HG03432 (cell line): Measurements from ENCODE around the gene JMJD8.
A peak's percentile ranks its signal among the peaks of the same experiment; 100 is the strongest.
"Not testable (repeated sequence)": the region's sequence is repeated elsewhere in the genome, so short reads cannot be mapped to it uniquely, and the experiment has no call there.

ENCODE experiments used
- ATAC-seq: cut with Tn5 transposase; IDR thresholded peaks from one replicate; pipeline ENCODE4 v1.9.1; 2021; ENCODE audit warnings: mild to moderate bottlenecking, moderate library complexity; ENCODE audit not compliant: unreplicated experiment

The JMJD8 gene

DNA sequence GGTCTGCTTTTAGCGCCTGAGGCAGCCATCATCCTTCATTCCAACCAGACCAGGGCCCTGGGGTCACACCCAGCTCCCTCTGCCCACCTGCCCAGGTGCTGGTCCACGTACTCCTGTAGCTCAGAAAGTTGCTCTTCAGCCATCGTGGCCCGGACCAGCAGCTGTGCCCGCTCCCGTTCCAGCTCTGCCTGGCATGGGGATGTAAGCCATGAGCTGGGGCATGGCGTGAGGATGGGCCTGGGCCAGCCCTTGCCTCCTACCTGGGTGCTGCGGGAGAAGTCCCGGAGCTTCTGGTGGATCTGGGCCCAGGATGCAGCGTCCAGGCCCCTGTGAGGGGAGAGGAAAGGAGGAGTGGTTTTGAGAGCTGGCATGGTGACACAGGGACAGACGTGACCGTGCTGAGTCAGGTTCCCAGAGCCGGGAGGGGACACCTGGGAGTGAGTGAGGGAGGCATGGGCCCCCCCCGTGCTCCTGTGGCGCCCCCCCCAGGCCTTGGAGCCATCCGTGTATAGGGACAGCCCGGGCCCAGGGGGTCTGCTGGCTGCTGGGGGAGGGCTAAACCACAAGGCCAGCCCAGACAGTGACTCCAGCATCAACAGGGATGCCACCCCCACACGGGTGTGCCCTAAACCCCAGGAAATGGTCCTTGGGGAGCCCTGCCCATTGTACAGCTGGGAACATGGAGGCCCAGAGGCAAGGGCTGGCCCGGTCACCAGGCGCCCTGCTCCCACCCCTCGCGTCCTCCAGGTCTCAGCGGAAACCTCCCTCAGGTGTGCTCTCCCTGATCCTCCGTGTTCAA lies 38.9 kb upstream of the JMJD8 start:
- no peak for ATAC-seq

DNA sequence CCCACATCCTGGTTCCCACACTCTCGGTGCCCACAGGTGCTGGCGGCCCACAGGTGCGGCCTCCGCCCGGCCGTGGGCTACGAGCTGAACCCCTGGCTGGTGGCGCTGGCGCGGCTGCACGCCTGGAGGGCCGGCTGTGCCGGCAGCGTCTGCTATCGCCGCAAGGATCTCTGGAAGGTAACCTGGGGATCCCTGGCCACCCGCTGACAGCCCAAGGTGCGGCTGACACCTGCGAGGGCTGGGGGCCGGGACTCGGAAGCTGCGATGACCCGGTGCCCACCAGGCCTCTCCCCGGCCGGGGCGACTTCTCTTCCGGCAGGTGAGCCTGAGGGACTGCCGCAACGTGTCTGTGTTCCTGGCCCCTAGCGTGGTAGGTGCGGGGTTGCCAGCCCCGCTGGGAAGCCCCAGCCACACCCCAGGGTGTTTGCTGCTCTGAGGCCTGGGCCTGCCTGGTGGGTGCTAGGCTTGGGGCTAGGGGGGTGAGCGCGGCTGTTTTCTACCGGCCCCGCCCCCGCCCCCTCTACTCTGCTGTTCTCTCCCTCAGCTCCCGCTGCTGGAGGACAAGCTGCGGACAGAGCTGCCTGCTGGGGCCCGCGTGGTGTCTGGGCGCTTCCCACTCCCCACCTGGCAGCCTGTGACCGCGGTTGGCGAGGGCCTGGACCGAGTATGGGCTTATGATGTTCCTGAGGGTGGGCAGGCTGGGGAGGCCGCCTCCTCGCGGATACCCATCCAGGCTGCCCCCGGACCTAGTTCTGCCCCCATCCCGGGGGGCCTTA lies 37.8 kb upstream of the JMJD8 start:
- ATAC-seq = no peak

DNA sequence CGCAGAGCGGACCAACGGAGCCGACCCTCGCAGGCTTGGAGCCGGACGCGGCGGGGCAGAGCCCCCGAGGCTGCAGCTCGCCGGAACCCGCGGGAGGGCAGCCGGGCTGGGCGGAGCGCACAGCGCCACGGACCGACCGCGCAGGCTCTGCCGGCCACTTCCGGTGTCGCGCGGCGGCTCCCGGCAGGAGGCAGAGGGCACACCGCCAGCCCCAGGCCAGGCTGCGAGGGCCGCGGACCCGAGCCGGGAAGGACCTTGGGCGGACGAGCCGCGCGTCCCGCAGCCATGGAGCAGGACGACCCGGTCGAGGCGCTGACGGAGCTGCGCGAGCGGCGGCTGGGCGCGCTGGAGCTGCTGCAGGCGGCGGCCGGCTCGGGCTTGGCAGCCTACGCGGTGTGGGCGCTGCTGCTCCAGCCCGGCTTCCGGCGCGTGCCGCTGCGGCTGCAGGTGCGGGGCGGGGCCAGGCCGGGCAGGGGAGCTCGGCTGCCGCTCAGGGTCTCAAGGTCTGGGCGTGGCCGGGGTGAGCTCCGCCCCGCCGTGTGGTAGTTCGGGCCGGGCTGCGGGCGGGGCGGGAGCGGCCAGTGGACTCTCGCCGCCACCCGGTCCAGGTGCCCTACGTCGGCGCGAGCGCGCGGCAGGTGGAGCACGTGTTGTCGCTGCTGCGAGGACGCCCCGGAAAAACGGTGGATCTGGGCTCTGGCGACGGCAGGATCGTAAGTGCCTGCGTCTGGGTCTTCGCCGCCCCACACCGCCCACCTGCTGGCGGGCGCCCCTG lies 37.0 kb upstream of the JMJD8 start, which contains the start of gene ANTKMT:
Gene ANTKMT, plus strand, starts transcription at position 157 of the 775 bp plus-strand sequence. Its CDS starts 129 bp downstream, at position 286.
- ATAC-seq = peak; percentile 62

DNA sequence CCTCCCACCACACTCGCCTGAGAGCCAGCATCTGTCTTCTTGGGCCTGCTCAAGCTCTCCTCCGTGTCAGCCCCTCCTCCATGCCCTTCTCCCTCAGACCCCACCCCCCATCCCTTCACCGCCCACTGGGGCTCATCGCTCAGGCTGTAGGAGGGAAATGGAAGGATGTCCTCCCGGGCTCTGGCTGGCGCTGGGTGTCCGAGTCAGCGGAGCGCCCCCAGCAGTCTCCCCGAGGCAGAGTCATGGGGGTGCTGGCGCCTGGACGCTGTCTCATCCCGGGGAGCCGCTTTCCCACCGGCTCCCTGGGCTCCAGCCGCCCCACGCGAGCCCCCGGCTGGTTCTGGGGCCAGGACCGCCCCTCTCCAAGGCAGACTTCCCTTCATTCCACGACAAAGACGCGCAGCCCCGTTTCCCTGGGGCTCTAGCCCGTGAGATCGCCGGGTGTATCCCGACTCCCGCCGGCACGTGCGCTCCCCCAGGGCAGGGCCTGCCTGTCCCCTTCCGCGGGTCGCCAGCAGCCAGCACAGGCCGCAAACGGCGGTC lies 36.4 kb upstream of the JMJD8 start:
- peak; percentile 19 for ATAC-seq

DNA sequence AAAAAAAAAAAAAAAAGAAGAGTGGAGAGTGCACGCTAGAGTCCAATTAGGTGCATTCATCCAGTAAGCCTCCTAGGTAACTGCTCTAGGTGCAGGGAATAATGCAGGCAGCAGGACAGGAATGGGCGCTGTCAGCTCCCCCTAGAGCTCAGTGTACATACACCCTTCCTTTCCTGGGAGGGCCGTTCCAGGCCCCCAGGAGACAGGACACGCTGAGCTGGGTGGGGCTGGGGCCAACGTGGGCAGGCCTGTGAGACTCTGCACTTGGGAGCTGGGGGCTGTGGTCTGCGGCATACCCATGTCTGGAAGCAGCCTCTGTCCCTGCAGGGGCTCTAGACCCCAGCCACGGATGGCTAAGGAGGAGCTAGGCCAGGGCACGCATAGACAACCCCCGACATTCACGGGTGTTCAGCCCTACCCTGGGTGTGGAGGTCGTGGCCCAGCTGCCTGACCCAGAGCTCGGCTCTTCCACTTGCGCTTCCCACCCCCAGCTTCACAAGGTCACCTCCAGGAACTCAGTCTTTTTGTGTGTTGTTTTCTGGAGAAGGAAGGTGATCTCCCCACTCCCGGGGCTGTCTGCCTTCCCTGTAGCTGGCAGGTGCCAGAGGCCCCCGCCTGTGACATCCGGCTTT lies 35.8 kb upstream of the JMJD8 start:
- no peak for ATAC-seq

DNA sequence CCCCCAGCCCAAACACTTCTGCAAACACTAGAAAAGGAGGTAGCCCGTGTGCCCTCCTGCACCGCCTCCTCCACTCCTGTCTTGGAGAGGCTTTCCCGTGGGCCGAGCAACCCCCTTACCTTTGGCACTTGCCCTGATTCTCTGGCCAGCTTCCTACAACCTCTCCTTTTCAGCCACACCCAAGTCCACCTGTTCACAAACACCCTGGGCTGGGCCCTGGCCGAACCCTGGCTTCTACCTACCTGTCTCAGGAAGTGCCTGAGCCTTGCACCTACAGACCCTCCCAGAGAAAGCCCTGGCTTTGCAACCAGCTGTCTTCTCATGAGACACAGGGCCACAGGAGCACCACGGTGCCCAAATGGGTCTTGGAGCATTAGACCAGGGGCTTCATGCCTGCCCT lies 34.8 kb upstream of the JMJD8 start:
- ATAC-seq = no peak

DNA sequence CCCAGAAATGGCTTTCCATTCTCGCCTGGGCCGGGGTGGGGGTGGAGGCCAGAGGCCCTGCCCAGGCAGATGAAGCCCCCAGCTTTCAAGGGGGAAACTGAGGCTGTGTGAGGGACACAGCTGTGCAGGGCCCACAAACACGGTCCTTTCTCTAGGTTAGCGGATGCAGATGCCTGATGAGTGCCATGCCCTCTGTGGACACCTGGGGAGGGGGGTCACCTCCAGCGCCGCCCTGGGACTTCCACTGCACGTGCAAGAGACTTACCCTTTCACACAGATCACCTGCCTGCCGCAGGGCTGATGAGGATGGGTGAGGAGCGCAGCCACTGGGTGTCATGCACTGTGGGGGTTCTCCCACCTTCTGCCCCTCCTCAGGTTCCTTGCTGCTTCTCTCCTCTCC lies 34.3 kb upstream of the JMJD8 start:
- ATAC-seq = no peak

DNA sequence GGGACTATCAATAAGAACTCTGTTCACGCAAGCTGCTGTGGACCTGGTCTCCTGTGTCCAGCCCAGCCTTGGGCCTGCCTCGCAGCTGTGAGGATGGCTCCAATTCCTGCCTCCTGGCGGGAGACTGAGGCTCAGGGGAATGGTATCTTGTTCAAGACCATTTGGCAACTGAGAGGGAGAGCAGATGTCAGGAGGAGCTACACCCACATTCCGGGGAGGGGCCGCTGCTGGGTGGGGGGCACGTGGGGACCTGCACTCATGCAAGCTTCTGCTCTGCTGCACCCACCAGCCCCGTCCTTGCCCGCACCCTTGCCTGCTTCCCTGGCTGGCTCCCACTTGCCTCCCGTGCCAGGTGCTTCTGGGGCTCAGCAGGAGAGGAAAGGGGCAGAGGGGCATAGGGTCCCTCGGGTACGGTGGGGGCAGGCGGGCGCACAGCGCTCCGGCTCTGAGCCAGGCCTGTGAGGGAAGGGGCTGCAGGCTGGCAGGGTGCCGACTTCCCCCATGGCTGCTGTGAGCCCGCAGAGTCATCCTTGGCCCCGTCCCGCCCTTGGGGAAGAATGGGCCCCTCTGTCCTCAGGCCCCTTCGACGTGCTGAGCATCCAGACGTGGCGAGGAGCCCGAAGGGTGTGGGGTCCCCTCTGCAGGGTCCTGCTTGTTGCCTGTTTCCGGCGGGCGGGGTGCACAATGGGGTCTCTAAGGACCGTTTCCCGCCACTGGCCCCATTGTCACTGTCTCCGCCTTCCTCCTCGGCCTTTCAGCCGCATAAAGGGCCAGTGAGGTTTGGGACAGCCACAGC lies 33.5 kb upstream of the JMJD8 start:
- no peak for ATAC-seq

DNA sequence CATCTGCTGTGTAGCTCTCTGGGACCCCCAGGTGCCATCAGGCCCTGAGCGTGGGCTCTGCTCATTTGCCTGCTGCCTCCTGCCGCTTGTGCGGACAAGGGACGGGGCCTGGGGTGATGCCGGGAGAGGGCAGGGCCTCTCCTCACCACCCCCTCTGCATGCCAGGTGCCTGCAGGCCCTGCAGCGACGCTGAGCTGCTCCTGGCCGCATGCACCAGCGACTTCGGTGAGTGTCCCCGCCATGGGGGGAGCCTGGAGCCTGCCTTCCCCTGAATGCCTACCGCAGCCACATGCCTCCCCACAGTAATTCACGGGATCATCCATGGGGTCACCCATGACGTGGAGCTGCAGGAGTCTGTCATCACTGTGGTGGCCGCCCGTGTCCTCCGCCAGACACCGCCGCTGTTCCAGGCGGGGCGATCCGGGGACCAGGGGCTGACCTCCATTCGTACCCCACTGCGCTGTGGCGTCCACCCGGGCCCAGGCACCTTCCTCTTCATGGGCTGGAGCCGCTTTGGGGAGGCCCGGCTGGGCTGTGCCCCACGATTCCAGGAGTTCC lies 32.7 kb upstream of the JMJD8 start:
- no peak for ATAC-seq

DNA sequence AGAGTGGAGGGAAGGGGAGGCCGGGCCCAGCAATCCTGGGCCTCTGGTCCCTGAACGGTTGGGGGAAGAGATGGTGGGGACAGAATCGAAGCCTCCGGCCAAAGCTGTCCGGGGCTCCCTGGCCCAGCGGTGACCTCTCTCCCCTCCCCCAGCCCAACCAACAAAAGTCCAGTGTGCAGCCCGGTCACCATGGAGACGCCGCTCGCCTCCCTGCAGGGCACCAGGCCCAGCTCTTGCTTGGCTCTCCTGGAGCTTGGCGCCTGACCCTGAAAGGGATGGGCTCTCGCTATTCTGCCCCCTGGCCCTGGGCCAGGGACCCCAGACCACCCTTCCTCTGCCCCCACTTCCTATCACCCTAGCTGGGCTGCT lies 32.0 kb upstream of the JMJD8 start:
- ATAC-seq = no peak

DNA sequence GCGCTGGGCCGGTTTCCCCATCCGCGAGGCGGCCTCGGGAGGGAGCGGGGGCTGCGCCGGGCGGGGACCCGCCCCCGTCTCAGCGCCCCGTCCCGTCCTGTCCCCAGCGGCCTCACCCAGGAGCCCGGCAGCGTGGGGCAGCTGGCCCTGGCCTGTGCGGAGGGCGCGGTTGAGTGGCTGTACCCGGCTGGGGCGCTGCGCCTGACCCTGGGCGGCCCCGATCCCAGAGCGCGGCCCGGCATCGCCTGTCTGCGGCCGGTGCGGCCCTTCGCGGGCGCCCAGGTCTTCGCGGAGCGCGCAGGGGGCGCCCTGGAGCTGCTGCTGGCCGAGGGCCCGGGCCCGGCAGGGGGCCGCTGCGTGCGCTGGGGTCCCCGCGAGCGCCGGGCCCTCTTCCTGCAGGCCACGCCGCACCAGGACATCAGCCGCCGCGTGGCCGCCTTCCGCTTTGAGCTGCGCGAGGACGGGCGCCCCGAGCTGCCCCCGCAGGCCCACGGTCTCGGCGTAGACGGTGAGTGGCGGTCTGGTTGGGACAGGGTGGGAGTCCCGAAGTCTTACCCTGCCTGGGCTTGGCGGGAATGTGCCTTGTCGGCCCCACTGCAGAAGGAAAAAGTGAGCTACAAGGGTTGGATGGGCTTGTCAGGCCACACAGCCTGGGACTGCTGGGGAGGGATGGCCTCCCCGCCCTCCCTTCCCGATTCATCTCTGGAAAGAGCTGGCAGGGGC lies 31.5 kb upstream of the JMJD8 start:
- ATAC-seq = peak; percentile 12

DNA sequence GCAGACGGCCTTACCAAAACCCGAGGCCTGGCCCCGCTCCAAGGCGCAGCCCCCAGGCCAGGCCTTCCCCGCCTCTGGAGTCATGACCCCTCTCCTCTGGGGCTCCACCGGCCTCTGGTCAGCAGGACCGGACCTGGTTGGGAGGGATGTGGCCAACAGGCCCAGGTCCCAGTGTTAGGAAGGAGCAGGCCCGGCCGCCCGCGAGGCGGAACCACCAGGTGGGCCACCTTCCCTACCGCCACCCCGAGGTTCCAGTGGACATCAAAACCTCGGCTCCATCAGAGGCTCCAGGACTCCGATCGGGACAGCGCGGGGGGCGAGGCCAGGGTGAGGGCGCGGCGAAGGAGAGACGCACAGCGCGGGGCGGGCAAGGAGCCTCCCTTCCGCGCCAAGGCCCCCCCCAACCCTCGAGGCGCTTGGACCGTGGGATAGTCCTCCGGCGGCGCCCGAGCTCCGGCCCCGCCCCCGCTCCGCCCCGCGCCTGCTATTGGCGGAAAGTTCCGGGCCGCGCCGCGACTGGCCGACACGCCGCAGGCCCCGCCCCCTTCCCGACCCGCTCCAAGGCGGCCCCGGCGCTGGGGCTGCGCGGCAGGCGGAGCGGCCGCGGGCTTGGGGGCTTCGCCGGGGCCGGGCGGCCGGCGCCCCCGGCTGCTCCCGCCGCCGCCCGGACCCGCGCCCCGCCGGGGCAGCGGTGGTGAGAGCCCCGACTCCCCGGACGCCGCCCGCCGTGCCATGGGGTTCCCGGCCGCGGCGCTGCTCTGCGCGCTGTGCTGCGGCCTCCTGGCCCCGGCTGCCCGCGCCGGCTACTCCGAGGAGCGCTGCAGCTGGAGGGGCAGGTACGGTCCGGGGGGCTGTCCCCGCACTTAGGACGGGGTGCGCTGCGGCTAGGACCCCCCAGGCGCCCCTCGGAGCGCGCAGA lies 30.7 kb upstream of the JMJD8 start, which contains the start of gene METRN:
Gene METRN, plus strand, starts transcription at position 561 of the 919 bp plus-strand sequence. Its CDS starts 172 bp downstream, at position 733.
- peak; percentile 73 for ATAC-seq

DNA sequence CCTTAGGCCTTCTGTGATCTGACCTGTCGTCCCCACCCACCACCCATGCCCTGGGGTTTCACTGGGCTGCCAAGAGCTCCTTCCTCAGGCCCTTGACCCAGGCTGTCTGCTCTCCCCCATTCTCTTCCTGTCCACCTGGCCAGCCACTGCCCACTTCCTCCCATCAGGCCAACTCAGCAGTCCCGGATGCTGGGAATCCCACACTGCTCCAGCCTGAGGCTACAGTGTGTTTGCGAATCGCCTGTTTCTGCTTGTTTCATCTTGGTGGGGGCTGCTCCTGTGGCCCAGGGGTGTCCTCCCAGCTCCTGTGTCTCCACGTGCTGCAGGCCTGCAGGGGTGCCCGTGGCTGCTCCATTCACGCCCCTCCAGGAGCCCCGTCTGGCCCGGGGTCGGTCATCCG lies 29.9 kb upstream of the JMJD8 start:
- no peak for ATAC-seq

DNA sequence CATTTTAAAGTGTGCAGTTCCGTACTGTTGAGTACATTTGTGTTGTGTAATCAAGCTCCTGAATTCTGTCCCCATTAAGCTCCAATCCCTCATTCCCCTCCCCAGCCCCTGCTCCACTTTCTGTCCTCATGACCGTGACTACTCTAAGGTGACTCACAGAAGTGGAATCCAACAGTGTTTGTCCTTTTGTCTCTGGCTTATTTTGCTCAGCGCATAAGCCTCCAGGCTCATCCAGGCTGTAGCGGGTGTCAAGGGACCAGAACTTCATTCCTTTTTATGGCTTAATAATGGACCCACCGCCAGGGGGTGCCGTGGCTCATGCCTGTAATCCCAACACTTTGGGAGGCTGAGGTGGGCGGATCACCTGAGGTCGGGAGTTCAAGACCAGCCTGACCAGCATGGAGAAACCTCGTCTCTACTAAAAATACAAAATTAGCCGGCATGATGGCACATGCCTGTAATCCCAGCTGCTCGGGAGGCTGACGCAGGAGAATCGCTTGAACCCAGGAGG lies 28.7 kb upstream of the JMJD8 start:
- ATAC-seq = not testable (repeated sequence)

DNA sequence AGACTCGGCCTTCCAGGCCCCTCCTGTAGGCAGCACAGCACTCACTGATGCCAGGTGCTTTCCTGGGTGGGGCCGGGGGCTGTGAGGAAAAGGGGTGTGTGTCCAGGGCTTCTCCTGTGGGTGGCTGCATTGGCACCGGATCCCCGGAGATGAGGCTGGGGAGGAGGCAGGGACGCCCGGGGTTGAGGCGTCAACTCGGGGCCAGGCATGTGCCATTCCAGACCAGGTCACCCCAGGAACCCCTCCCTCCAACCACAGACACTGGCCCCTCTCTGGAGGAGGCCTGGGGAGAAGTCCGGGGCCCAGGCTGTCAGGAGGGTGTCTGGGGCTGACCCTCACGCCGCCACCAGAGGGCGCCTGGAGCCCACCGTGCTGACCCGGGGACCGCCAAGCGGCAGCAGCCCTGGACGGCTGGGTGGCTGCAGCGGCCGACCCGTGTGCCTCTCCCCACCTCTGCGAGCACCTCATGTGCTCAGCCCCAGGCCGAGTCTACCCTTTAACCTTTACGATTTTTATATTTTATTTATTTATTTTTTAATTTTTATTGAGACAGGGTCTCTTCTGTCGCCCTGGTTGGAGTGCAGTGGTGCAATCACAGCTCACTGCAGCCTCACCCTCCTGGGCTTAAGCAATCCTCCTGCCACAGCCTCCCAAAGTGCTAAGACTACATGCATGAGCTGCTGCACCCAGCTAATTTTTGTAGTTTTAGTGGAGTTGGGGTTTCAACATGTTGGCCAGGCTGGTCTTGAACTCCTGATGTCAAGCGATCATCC lies 27.6 kb upstream of the JMJD8 start:
- ATAC-seq = no peak

DNA sequence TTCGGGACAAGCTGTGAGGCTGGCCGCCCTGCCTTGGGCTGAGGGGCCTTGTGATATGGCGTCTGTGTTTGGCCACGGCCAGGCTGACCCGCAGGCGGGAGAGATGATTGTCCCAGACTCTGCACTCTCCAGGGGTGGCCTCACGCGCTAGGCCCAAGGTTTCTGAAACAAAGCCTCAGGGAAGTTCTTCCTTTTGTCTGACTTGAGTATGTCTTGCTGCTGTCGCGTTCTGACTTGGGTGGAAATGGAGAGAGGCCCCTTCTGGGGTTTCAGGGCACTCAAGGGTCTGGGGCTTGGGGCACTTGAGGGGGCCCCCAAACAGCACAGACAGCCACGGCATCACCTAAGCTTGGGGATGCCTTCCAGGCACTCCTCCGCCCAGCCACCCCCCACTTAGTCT lies 26.9 kb upstream of the JMJD8 start:
- no peak for ATAC-seq
